ENCODE data around the gene RBM4B. TPM values are rescaled to one million over a fixed set of nuclear protein-coding genes. Genes with fewer than 3 reads are reported as not detected.

Gene RBM4B
- total RNA-seq, 3 donors from 2014 or later, result 16.7 to 22.7 (median 16.7) TPM

DNA sequence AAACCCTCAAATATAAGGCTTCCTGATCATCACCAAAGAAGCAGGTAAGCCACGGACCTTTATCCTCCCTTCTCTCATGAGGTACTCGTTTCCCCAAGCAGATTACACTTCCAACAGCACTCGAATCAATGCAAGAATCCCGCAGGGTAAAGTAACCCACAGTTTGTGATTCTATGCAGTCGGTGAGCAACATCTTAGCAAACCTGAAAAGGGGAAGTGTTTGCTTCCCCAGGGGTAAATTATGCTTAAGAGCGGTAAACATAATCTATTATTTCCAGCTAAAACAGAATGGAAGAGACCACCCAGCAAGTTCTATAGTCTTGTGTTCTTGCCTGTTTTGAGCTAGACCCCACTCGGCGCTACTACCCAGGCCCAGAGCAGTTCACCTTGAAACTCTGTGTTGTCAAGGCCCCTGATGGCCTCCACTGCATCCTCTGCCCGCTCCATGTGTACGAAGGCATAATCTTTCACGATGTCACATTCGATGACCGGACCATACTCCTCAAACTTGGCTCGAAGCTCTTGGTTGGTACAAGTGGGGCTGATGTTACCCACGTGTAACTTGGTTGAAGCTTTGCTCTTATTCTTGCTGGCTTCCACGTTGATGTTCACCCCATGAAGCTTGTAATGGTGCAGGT is 1.3 kb downstream of the RBM4B start:
- no peak for ATAC-seq
- H3K4me1 ChIP-seq (ENCODE audit: low read depth), result peaks cover 18% of the 10 kb centered on the region
- no peak for DNase-seq
- no peaks in the 10 kb centered on the region for H3K9me3 ChIP-seq
- H3K36me3 ChIP-seq (ENCODE audit: low read depth), result no peaks in the 10 kb centered on the region
- intact Hi-C loops (cut with DNase I, micrococcal nuclease), result loop anchor here in 1 of 2 donors (5.0 to 10.0 kb wide), 2 partner anchors 99 to 262 kb away; no protein-coding TSS in a partner anchor
- no peak overlapping the region for H3K4me3 ChIP-seq
- TF ChIP-seq CTCF (IDR thresholded peaks at IDR 0.05), result no peak

- no peaks in the 10 kb centered on the region for H3K36me3 ChIP-seq (ENCODE audit: low read depth)
- TF ChIP-seq CTCF (IDR thresholded peaks at IDR 0.05), result no peak
- intact Hi-C loops (cut with DNase I, micrococcal nuclease), result loop anchor here in 1 of 2 donors (5.0 to 10.0 kb wide), 2 partner anchors 98 to 260 kb away; no protein-coding TSS in a partner anchor
- DNase-seq (no peak), ATAC-seq (no peak)
- H3K4me1 ChIP-seq (ENCODE audit: low read depth), result peaks cover 18% of the 10 kb centered on the region
- no peaks in the 10 kb centered on the region for H3K9me3 ChIP-seq
- H3K4me3 ChIP-seq, result no peak overlapping the region
Measured at GRCh38 chr11:66674964-66675602, 2.6 kb downstream of the RBM4B start.

DNA sequence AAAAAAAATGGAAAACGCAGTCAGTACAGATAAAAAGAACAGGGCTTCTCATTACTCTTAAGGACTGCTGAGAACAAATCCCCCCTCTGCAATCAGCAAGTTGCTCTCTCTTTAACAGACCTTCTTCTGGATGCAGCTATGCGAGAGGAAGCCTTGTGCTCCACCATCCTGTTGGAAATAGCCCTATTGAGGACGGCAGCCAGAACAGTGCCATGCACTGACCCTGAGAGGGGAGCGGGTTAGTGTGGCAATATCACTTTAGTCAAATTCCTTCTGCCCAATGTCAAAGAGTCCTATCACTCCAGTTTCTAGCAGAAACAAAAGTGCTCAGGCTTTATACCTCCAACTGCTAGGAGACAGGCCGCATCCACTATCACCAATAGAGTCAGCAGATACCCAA is 6.9 kb downstream of the RBM4B start:
- TF ChIP-seq CTCF (IDR thresholded peaks at IDR 0.05), result no peak
- H3K4me1 ChIP-seq (ENCODE audit: low read depth), result peaks cover 9% of the 10 kb centered on the region
- DNase-seq, result no peak
- H3K4me3 ChIP-seq, result no peak overlapping the region
- no peak for ATAC-seq
- no peaks in the 10 kb centered on the region for H3K36me3 ChIP-seq (ENCODE audit: low read depth)
- no peaks in the 10 kb centered on the region for H3K9me3 ChIP-seq
- intact Hi-C loops (cut with DNase I, micrococcal nuclease), result loop anchor here in 1 of 2 donors (10.0 kb wide), 1 partner anchor 256 kb away; no protein-coding TSS in a partner anchor

- DNase-seq, result no peak
- Histone ChIP-seq H3K4me1 (ENCODE audit: low read depth) (no peaks in the 10 kb centered on the region), H3K4me3 (no peak overlapping the region), H3K36me3 (ENCODE audit: low read depth) (no peaks in the 10 kb centered on the region), H3K9me3 (no peaks in the 10 kb centered on the region)
- no peak for ATAC-seq
- TF ChIP-seq CTCF (IDR thresholded peaks at IDR 0.05), result no peak
- intact Hi-C loops (cut with DNase I, micrococcal nuclease), result no loop called here
Measured at GRCh38 chr11:66665369-66665768, 12.3 kb downstream of the RBM4B start.

DNA sequence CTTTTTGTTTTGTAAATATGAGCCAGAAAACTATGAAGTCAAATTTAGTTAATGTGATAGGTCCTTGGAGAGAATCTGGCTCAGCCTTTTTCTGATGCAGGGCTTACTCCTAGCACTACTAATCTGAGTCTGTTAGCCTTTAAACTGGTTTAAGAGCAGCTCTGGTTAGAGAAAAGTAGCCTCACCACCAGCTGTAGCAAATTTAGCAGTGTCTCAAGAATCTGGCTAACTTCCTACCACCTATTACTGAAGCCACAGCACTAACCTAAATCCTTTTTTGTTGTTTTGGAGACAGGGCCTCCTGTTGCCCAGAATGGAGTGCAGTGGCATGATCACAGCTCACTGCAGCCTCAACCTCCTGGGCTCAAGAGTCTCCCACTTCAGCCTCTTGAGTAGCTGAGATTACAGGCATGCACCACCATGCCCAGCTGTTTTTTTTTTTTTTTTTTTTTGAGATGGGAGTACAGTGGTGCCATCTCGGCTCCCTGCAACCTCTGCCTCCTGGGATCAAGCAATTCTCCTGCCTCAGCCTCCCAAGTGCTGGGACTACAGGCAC is 13.9 kb downstream of the RBM4B start:
- Histone ChIP-seq H3K9me3 (no peaks in the 10 kb centered on the region), H3K4me3 (no peak overlapping the region), H3K36me3 (ENCODE audit: low read depth) (no peaks in the 10 kb centered on the region), H3K4me1 (ENCODE audit: low read depth) (no peaks in the 10 kb centered on the region)
- ATAC-seq (no peak), DNase-seq (no peak)
- TF ChIP-seq CTCF (IDR thresholded peaks at IDR 0.05), result no peak
- intact Hi-C loops (cut with DNase I, micrococcal nuclease), result no loop called here
